ENCODE results near the gene CDKN2B-AS1. TPM values are rescaled to one million over a fixed set of nuclear protein-coding genes. Genes with fewer than 3 reads are reported as not detected.

The CDKN2B-AS1 gene
- total RNA-seq, 1 experiment from 2014 or later, result 0.24 TPM

- TF ChIP-seq, protein P1, sequence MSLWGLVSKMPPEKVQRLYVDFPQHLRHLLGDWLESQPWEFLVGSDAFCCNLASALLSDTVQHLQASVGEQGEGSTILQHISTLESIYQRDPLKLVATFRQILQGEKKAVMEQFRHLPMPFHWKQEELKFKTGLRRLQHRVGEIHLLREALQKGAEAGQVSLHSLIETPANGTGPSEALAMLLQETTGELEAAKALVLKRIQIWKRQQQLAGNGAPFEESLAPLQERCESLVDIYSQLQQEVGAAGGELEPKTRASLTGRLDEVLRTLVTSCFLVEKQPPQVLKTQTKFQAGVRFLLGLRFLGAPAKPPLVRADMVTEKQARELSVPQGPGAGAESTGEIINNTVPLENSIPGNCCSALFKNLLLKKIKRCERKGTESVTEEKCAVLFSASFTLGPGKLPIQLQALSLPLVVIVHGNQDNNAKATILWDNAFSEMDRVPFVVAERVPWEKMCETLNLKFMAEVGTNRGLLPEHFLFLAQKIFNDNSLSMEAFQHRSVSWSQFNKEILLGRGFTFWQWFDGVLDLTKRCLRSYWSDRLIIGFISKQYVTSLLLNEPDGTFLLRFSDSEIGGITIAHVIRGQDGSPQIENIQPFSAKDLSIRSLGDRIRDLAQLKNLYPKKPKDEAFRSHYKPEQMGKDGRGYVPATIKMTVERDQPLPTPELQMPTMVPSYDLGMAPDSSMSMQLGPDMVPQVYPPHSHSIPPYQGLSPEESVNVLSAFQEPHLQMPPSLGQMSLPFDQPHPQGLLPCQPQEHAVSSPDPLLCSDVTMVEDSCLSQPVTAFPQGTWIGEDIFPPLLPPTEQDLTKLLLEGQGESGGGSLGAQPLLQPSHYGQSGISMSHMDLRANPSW (CRISPR knock-in tag; conservative IDR thresholded peaks at IDR 0.05; ENCODE audit: low read depth), result no peak
- TF ChIP-seq E2F1 (CRISPR knock-in tag; IDR thresholded peaks at IDR 0.05) (no peak), AFF4 (CRISPR knock-in tag; IDR thresholded peaks at IDR 0.05; ENCODE audit: borderline replicate concordance) (no peak), NR2C2 (CRISPR knock-in tag; IDR thresholded peaks at IDR 0.05) (no peak), TEAD4 (CRISPR knock-in tag; IDR thresholded peaks at IDR 0.05) (no peak)
- TF ChIP-seq, protein P2, sequence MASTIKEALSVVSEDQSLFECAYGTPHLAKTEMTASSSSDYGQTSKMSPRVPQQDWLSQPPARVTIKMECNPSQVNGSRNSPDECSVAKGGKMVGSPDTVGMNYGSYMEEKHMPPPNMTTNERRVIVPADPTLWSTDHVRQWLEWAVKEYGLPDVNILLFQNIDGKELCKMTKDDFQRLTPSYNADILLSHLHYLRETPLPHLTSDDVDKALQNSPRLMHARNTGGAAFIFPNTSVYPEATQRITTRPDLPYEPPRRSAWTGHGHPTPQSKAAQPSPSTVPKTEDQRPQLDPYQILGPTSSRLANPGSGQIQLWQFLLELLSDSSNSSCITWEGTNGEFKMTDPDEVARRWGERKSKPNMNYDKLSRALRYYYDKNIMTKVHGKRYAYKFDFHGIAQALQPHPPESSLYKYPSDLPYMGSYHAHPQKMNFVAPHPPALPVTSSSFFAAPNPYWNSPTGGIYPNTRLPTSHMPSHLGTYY (CRISPR knock-in tag; IDR thresholded peaks at IDR 0.05), result no peak
Measured at GRCh38 chr9:22157828-22158227, 163.2 kb downstream of the CDKN2B-AS1 start (continued).

GRCh38 chr9:22158271-22158670 lies 163.7 kb downstream of the CDKN2B-AS1 start:
- H3K27me3 Mint-ChIP-seq (ENCODE audit: low read depth), result no peaks in the 10 kb centered on the region
- POLR2A ChIA-PET, result no interaction called here
- H3K9me3 Mint-ChIP-seq, result no peaks in the 10 kb centered on the region
- H3K4me1 Mint-ChIP-seq, result no peaks in the 10 kb centered on the region
- CTCF ChIA-PET, result no interaction called here
- H3K4me3 Mint-ChIP-seq, result no peak overlapping the region
- DNase-seq (ENCODE audit: low spot score), result no peak
- ATAC-seq, result no peak
- H3K27ac Mint-ChIP-seq, result no peak overlapping the region
- H3K36me3 Mint-ChIP-seq, result no peaks in the 10 kb centered on the region
- TF ChIP-seq, protein P3, sequence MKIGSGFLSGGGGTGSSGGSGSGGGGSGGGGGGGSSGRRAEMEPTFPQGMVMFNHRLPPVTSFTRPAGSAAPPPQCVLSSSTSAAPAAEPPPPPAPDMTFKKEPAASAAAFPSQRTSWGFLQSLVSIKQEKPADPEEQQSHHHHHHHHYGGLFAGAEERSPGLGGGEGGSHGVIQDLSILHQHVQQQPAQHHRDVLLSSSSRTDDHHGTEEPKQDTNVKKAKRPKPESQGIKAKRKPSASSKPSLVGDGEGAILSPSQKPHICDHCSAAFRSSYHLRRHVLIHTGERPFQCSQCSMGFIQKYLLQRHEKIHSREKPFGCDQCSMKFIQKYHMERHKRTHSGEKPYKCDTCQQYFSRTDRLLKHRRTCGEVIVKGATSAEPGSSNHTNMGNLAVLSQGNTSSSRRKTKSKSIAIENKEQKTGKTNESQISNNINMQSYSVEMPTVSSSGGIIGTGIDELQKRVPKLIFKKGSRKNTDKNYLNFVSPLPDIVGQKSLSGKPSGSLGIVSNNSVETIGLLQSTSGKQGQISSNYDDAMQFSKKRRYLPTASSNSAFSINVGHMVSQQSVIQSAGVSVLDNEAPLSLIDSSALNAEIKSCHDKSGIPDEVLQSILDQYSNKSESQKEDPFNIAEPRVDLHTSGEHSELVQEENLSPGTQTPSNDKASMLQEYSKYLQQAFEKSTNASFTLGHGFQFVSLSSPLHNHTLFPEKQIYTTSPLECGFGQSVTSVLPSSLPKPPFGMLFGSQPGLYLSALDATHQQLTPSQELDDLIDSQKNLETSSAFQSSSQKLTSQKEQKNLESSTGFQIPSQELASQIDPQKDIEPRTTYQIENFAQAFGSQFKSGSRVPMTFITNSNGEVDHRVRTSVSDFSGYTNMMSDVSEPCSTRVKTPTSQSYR (CRISPR knock-in tag; IDR thresholded peaks at IDR 0.05), result no peak
- TF ChIP-seq HMGA2 (CRISPR knock-in tag; IDR thresholded peaks at IDR 0.05) (no peak), NR1H2 (CRISPR knock-in tag; IDR thresholded peaks at IDR 0.05) (no peak), ZNF317 (CRISPR knock-in tag; IDR thresholded peaks at IDR 0.05; ENCODE audit: borderline replicate concordance, low read depth) (no peak), MLX (CRISPR knock-in tag; IDR thresholded peaks at IDR 0.05) (no peak), ZNF121 (CRISPR knock-in tag; IDR thresholded peaks at IDR 0.05) (no peak), ZNF232 (CRISPR knock-in tag; IDR thresholded peaks at IDR 0.05) (no peak), FOXP1 (CRISPR knock-in tag; IDR thresholded peaks at IDR 0.05; ENCODE audit: borderline replicate concordance) (no peak), FOXK1 (CRISPR knock-in tag; IDR thresholded peaks at IDR 0.05) (no peak), SMAD3 (CRISPR knock-in tag; IDR thresholded peaks at IDR 0.05; ENCODE audit: borderline replicate concordance) (no peak), NFYB (CRISPR knock-in tag; conservative IDR thresholded peaks at IDR 0.05; ENCODE audit: low read depth) (no peak), ATF1 (CRISPR knock-in tag; IDR thresholded peaks at IDR 0.05) (no peak), SMAD4 (CRISPR knock-in tag; IDR thresholded peaks at IDR 0.05) (no peak)
- TF ChIP-seq, protein P4, sequence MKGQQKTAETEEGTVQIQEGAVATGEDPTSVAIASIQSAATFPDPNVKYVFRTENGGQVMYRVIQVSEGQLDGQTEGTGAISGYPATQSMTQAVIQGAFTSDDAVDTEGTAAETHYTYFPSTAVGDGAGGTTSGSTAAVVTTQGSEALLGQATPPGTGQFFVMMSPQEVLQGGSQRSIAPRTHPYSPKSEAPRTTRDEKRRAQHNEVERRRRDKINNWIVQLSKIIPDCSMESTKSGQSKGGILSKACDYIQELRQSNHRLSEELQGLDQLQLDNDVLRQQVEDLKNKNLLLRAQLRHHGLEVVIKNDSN (CRISPR knock-in tag; IDR thresholded peaks at IDR 0.05), result no peak
